ENCODE measurements around the gene PFKFB4.

PFKFB4 gene

GRCh38 chr3:48546203-48546829 is 10.3 kb downstream of the PFKFB4 start:
- no peak for TF ChIP-seq CTCF (IDR thresholded peaks at IDR 0.05)

GRCh38 chr3:48544141-48544540 is 12.5 kb downstream of the PFKFB4 start:
- no peak for TF ChIP-seq CTCF (IDR thresholded peaks at IDR 0.05)

- TF ChIP-seq CTCF (IDR thresholded peaks at IDR 0.05) = no peak
Observed at GRCh38 chr3:48543271-48543866, 13.2 kb downstream of the PFKFB4 start.

- TF ChIP-seq CTCF (IDR thresholded peaks at IDR 0.05) = no peak
Observed at GRCh38 chr3:48538451-48538850, 18.2 kb downstream of the PFKFB4 start.

GRCh38 chr3:48536785-48537184 is 19.8 kb downstream of the PFKFB4 start:
- TF ChIP-seq CTCF (IDR thresholded peaks at IDR 0.05) = no peak

GRCh38 chr3:48536116-48536515 is 20.5 kb downstream of the PFKFB4 start:
- no peak for TF ChIP-seq CTCF (IDR thresholded peaks at IDR 0.05)

GRCh38 chr3:48535578-48535977 is 21.0 kb downstream of the PFKFB4 start:
- no peak for TF ChIP-seq CTCF (IDR thresholded peaks at IDR 0.05)

GRCh38 chr3:48532977-48533337 is 23.6 kb downstream of the PFKFB4 start:
- no peak for TF ChIP-seq CTCF (IDR thresholded peaks at IDR 0.05)
